HepG2 (cell line): ENCODE results near the gene ZNF433. TPM values are rescaled to one million over a fixed set of nuclear protein-coding genes. Genes with fewer than 3 reads are reported as not detected.

Source experiments
- BCL3 ChIP-seq: sonication (generic); formaldehyde crosslinking; IDR thresholded peaks from 2 replicates; pipeline ENCODE4 v1.5.1; 2020; ENCODE audit warnings: mild to moderate bottlenecking, missing genetic modification reagents, moderate library complexity
- DBP ChIP-seq: sonication (generic); formaldehyde crosslinking; IDR thresholded peaks from 2 replicates; pipeline ENCODE4 v1.4.0; 2020; ENCODE audit warnings: missing genetic modification reagents; ENCODE audit errors: not compliant biosample characterization
- FIP1L1 ChIP-seq: fragments of 200-400 bp; formaldehyde crosslinking; IDR thresholded peaks from 2 replicates; pipeline ENCODE4 v1.6.1; 2018; ENCODE audit warnings: low read depth, mild to moderate bottlenecking, low read length, moderate library complexity, borderline replicate concordance; ENCODE audit not compliant: insufficient read depth
- NFATC3 ChIP-seq: sonication (generic); formaldehyde crosslinking; IDR thresholded peaks from 2 replicates; pipeline ENCODE4 v1.5.1; 2020; ENCODE audit warnings: mild to moderate bottlenecking, missing genetic modification reagents
- NFKB2 ChIP-seq: sonication (generic); formaldehyde crosslinking; IDR thresholded peaks from 2 replicates; pipeline ENCODE4 v1.4.0; 2020; ENCODE audit warnings: missing genetic modification reagents, borderline replicate concordance
- NFRKB ChIP-seq: fragments of 450-650 bp; IDR thresholded peaks from 2 replicates; pipeline ENCODE4 v1.6.1; 2017
- POGZ ChIP-seq: sonication (generic); formaldehyde crosslinking; IDR thresholded peaks from 2 replicates; pipeline ENCODE4 v1.4.0; 2020; ENCODE audit warnings: mild to moderate bottlenecking, missing genetic modification reagents
- TMF1 ChIP-seq: sonication (generic); formaldehyde crosslinking; IDR thresholded peaks from 2 replicates; pipeline ENCODE4 v1.8.1; 2022; ENCODE audit warnings: low read depth, missing genetic modification reagents
- UBTF ChIP-seq: sonication (generic); formaldehyde crosslinking; IDR thresholded peaks from 2 replicates; pipeline ENCODE4 v1.4.0; 2020; ENCODE audit warnings: mild to moderate bottlenecking, missing genetic modification reagents
- ZNF83 ChIP-seq: sonication (generic); formaldehyde crosslinking; IDR thresholded peaks from 2 replicates; pipeline ENCODE4 v1.4.0; 2020; ENCODE audit warnings: missing genetic modification reagents, mild to moderate bottlenecking, borderline replicate concordance
- ZSCAN30 ChIP-seq: sonication (generic); formaldehyde crosslinking; IDR thresholded peaks from 2 replicates; pipeline ENCODE4 v1.5.0; 2020; ENCODE audit warnings: mild to moderate bottlenecking, missing genetic modification reagents
- polyA plus RNA-seq, 8 experiments: library from polyadenylated mRNA; depleted of rRNA in 3 of 8; stranded (reverse) in 7 of 8; unstranded in 1 of 8; fragments of >200 nt; fragmentation: Illumina TruSeq in 4 of 8; extraction: Trizol in 4 of 8; gene quantifications; 2 replicates each; pipeline versions ENCODE4 v1.2.1 to v1.2.3, GENCODE V29; 2011 to 2016; ENCODE audit warnings: low read depth in 4 of 8, missing spikeins in 1 of 8, mixed read lengths in 1 of 8; ENCODE audit not compliant: insufficient read depth in 1 of 8
- total RNA-seq, 5 experiments: library from RNA; depleted of rRNA; stranded (reverse); fragments of >200 nt; fragmentation: Illumina TruSeq; extraction: Trizol; gene quantifications; 2 replicates each; pipeline ENCODE4 v1.2.3, GENCODE V29; 2016; ENCODE audit warnings: low read depth in 1 of 5
- TF ChIP-seq, protein P1 (sequence below): sonication (generic); formaldehyde crosslinking; IDR thresholded peaks from 2 replicates; pipeline ENCODE4 v1.5.1; 2020; ENCODE audit warnings: missing genetic modification reagents, mild to moderate bottlenecking, borderline replicate concordance
- TF ChIP-seq, protein P2 (sequence below): IDR thresholded peaks from 2 replicates; pipeline ENCODE4 v1.6.1; 2016; ENCODE audit warnings: low read depth, missing genetic modification reagents, missing compliant biosample characterization
- TF ChIP-seq, protein P3 (sequence below): sonication (generic); formaldehyde crosslinking; IDR thresholded peaks from 2 replicates; pipeline ENCODE4 v1.8.1; 2022; ENCODE audit warnings: mild to moderate bottlenecking, missing genetic modification reagents

The ZNF433 gene
- total and polyA plus RNA-seq, 2 of the 13 experiments (the other 11 are each of a cell fraction or from before 2014, with no cell fraction given), result 1.8 to 4.9 TPM

GRCh38 chr19:11964858-11965645, 70.4 kb downstream of the ZNF433 start, which contains the start of gene ZNF763 (continued):
- no peak for TF ChIP-seq ZSCAN30 (CRISPR knock-in tag)
- TF ChIP-seq BCL3 (CRISPR knock-in tag), result 0 out of 2 replicates have a peak, but pooled peaks have one; percentile 7
- TF ChIP-seq POGZ (CRISPR knock-in tag), result peak; percentile 35; the same call in 1 of the 2 replicates
- 0 out of 2 replicates have a peak, but pooled peaks have one; percentile 21 for TF ChIP-seq NFKB2 (CRISPR knock-in tag)
- no peak for TF ChIP-seq FIP1L1
- TF ChIP-seq, protein P1, sequence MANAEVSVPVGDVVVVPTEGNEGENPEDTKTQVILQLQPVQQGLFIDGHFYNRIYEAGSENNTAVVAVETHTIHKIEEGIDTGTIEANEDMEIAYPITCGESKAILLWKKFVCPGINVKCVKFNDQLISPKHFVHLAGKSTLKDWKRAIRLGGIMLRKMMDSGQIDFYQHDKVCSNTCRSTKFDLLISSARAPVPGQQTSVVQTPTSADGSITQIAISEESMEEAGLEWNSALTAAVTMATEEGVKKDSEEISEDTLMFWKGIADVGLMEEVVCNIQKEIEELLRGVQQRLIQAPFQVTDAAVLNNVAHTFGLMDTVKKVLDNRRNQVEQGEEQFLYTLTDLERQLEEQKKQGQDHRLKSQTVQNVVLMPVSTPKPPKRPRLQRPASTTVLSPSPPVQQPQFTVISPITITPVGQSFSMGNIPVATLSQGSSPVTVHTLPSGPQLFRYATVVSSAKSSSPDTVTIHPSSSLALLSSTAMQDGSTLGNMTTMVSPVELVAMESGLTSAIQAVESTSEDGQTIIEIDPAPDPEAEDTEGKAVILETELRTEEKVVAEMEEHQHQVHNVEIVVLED (CRISPR knock-in tag), result no peak
- no peak for TF ChIP-seq DBP (CRISPR knock-in tag)
- no peak for TF ChIP-seq TMF1 (CRISPR knock-in tag)
- no peak for TF ChIP-seq NFRKB
- no peak for TF ChIP-seq ZNF83 (CRISPR knock-in tag)
- 0 out of 2 replicates have a peak, but pooled peaks have one; percentile 2 for TF ChIP-seq UBTF (CRISPR knock-in tag)
- TF ChIP-seq, protein P2, sequence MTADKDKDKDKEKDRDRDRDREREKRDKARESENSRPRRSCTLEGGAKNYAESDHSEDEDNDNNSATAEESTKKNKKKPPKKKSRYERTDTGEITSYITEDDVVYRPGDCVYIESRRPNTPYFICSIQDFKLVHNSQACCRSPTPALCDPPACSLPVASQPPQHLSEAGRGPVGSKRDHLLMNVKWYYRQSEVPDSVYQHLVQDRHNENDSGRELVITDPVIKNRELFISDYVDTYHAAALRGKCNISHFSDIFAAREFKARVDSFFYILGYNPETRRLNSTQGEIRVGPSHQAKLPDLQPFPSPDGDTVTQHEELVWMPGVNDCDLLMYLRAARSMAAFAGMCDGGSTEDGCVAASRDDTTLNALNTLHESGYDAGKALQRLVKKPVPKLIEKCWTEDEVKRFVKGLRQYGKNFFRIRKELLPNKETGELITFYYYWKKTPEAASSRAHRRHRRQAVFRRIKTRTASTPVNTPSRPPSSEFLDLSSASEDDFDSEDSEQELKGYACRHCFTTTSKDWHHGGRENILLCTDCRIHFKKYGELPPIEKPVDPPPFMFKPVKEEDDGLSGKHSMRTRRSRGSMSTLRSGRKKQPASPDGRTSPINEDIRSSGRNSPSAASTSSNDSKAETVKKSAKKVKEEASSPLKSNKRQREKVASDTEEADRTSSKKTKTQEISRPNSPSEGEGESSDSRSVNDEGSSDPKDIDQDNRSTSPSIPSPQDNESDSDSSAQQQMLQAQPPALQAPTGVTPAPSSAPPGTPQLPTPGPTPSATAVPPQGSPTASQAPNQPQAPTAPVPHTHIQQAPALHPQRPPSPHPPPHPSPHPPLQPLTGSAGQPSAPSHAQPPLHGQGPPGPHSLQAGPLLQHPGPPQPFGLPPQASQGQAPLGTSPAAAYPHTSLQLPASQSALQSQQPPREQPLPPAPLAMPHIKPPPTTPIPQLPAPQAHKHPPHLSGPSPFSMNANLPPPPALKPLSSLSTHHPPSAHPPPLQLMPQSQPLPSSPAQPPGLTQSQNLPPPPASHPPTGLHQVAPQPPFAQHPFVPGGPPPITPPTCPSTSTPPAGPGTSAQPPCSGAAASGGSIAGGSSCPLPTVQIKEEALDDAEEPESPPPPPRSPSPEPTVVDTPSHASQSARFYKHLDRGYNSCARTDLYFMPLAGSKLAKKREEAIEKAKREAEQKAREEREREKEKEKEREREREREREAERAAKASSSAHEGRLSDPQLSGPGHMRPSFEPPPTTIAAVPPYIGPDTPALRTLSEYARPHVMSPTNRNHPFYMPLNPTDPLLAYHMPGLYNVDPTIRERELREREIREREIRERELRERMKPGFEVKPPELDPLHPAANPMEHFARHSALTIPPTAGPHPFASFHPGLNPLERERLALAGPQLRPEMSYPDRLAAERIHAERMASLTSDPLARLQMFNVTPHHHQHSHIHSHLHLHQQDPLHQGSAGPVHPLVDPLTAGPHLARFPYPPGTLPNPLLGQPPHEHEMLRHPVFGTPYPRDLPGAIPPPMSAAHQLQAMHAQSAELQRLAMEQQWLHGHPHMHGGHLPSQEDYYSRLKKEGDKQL (CRISPR knock-in tag), result no peak
- TF ChIP-seq, protein P3, sequence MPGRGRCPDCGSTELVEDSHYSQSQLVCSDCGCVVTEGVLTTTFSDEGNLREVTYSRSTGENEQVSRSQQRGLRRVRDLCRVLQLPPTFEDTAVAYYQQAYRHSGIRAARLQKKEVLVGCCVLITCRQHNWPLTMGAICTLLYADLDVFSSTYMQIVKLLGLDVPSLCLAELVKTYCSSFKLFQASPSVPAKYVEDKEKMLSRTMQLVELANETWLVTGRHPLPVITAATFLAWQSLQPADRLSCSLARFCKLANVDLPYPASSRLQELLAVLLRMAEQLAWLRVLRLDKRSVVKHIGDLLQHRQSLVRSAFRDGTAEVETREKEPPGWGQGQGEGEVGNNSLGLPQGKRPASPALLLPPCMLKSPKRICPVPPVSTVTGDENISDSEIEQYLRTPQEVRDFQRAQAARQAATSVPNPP (CRISPR knock-in tag), result no peak
- TF ChIP-seq NFATC3, result no peak
